GM12892 (cell line): ENCODE measurements around the gene RBL1.

Source experiments
- POLR2A ChIP-seq: IDR thresholded peaks from 2 replicates; pipeline ENCODE4 v1.6.1; 2011; ENCODE audit warnings: low read depth, low read length, control low read depth
- POLR2AphosphoS5 ChIP-seq: IDR thresholded peaks from 2 replicates; pipeline ENCODE4 v1.6.1; 2011; ENCODE audit warnings: low read depth, low read length, control low read depth

DNA sequence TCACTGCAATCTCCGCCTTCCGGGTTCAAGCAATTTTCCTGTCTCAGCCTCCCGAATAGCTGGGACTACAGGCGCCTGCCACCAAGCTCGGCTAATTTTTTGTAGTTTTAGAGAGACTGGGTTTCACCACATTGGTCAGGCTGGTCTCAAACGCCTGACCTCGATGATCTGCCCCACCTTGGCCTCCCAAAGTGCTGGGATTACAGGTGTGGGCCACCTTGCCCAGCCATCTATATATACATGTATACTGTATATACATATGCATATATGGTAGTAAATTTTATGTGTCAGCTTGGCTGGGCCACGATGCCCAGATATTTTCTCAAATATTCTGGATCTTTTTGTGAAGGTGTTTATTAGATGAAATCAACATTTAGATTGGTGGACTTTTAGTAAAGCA lies 18.8 kb downstream of the RBL1 start:
- TF ChIP-seq POLR2A = no peak
- TF ChIP-seq POLR2AphosphoS5 = no peak
